ENCODE measurements around the gene TP53I13. TPM values are rescaled to one million over a fixed set of nuclear protein-coding genes. Genes with fewer than 3 reads are reported as not detected.
A peak's percentile ranks its signal among the peaks of the same experiment; 100 is the strongest.

Gene TP53I13
- total and polyA plus RNA-seq, 4 donors = 24.2 to 126 (median 61.4) TPM

DNA sequence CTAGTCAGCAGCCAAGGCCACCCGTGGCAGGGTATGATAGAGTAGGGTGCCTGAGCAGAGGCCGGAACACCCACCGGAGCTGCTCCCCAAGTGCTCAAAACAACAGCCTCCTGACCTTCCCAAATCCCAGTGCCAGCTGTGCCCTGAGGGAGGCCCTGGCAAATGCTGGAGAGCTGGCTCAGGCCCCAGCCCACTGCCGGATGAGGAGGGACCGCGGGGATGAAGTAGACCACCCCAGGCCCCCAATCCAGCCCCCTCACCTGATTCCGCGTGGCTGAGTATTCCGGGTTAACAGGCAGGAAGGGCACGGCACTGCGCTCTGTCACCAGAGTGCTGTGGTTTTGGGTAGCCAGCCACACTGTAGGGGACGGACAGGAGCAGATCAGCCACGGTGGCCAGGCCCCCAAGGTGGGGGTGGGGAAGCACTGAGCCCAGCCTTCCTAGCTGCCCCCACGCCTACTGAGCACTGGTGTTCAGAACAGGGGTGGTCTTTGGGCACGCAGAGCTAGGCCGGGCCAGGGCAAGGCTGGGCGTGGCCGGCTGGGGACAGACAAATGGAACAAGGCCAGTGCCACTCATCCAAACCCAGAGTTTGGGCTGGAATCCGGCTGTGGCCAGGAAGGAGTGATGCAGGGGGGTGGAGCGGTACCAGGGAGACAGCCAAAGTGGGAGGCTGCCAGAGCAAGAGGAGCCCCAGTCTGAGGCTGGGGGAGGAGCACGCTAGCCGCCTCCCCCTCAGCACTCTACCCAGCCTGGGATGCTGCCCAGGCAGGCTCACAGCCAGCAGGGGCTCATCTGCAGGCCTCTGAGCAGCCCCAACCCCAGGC is 9.1 kb downstream of the TP53I13 start:
- 83 to 84% methylated on average over 20 to 22 of the region's 22 CpGs for WGBS, 2 donors
- no peak for ATAC-seq (ENCODE audit: insufficient read depth, low FRiP score)
- H3K4me1 ChIP-seq (ENCODE audit: control insufficient read depth in 5 of 5, insufficient read depth in 5 of 5, low read length in 5 of 5) = peaks cover 0 to 14% (median 0%) of the 10 kb centered on the region in 5 donors
- no peak overlapping the region for H3K27ac ChIP-seq (ENCODE audit: low read depth in 1 of 2, low read length in 1 of 2)
- peaks cover 3 to 70% (median 25%) of the 10 kb centered on the region in 4 donors for H3K36me3 ChIP-seq (ENCODE audit: control insufficient read depth in 4 of 4, insufficient read depth in 4 of 4, low read length in 4 of 4)
- TF ChIP-seq, protein P1, sequence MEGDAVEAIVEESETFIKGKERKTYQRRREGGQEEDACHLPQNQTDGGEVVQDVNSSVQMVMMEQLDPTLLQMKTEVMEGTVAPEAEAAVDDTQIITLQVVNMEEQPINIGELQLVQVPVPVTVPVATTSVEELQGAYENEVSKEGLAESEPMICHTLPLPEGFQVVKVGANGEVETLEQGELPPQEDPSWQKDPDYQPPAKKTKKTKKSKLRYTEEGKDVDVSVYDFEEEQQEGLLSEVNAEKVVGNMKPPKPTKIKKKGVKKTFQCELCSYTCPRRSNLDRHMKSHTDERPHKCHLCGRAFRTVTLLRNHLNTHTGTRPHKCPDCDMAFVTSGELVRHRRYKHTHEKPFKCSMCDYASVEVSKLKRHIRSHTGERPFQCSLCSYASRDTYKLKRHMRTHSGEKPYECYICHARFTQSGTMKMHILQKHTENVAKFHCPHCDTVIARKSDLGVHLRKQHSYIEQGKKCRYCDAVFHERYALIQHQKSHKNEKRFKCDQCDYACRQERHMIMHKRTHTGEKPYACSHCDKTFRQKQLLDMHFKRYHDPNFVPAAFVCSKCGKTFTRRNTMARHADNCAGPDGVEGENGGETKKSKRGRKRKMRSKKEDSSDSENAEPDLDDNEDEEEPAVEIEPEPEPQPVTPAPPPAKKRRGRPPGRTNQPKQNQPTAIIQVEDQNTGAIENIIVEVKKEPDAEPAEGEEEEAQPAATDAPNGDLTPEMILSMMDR (IDR thresholded peaks at IDR 0.05; ENCODE audit: control extremely low read depth, extremely low read depth) = no peak
- no peaks in the 10 kb centered on the region for H3K27me3 ChIP-seq (ENCODE audit: control insufficient read depth in 3 of 3, insufficient read depth in 3 of 3, low read length in 2 of 3)
- no peaks in the 10 kb centered on the region for H3K9me3 ChIP-seq (ENCODE audit: control insufficient read depth in 4 of 4, insufficient read depth in 3 of 4, low read length in 3 of 4)
- H3K9ac ChIP-seq (ENCODE audit: insufficient read depth in 1 of 2, low read length in 2 of 2) = no peak overlapping the region
- DNase-seq = peak in 2 of 3 donors; percentile 56 to 67
- H3K4me3 ChIP-seq = no peak overlapping the region

GRCh38 chr17:29578626-29579485 is 10.4 kb downstream of the TP53I13 start:
- peaks cover 0 to 3% (median 0%) of the 10 kb centered on the region in 4 donors for H3K9me3 ChIP-seq (ENCODE audit: control insufficient read depth in 4 of 4, insufficient read depth in 3 of 4, low read length in 3 of 4)
- no peak overlapping the region for H3K4me3 ChIP-seq
- H3K36me3 ChIP-seq (ENCODE audit: control insufficient read depth in 4 of 4, insufficient read depth in 4 of 4, low read length in 4 of 4) = peaks cover 3 to 70% (median 29%) of the 10 kb centered on the region in 4 donors
- no peak overlapping the region for H3K9ac ChIP-seq (ENCODE audit: insufficient read depth in 1 of 2, low read length in 2 of 2)
- H3K27ac ChIP-seq (ENCODE audit: low read depth in 1 of 2, low read length in 1 of 2) = no peak overlapping the region
- H3K4me1 ChIP-seq (ENCODE audit: control insufficient read depth in 5 of 5, insufficient read depth in 5 of 5, low read length in 5 of 5) = peaks cover 0 to 9% (median 0%) of the 10 kb centered on the region in 5 donors
- no peaks in the 10 kb centered on the region for H3K27me3 ChIP-seq (ENCODE audit: control insufficient read depth in 3 of 3, insufficient read depth in 3 of 3, low read length in 2 of 3)
- ATAC-seq (ENCODE audit: insufficient read depth, low FRiP score) (no peak), DNase-seq (no peak)
- 96 to 97% methylated on average over 14 of the region's 14 CpGs for WGBS, 2 donors
- TF ChIP-seq, protein P1 (IDR thresholded peaks at IDR 0.05; ENCODE audit: control extremely low read depth, extremely low read depth) = no peak

DNA sequence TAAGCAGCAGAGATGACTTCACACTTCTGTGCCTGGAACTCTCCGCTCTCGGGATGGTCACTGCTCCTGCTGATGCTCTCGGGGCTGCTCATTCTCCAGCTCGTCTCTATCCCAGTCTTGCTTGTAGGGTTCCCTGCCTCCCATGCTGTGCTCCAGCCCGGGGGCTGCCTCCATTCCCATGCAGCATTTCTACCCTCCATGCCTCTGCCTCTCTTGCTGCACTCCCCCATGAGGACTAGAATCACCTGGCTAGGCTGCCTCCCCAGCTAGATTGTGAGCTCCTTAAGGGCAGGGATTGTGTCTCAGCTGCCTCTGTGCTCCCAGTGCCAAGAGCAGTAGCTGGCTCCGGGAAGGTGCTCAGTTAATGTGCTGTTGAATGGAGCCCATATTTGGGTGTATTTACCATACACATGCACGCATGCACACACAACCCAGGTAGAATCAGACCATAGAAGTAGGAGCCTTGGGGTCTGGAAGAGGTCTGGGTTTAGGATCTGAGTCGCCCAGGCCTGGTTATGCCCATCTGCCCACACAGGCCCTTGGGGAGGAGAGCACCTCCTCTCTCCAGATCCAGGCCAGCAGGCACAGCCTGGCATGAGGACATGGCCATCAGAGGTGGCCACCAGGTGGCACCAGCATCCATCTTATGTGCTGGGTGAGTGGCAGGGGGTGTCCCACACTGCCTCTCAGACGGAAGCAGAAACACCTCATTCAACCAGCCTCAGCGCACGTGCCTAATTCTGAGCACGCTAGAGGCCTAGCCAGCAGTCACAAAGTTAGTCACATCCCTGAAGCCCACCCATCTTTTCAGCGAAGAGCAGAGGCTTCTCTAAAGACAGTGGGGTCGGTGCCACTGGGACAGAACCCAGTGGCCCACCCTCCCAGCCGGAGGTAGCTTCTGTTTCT is 11.6 kb downstream of the TP53I13 start:
- H3K27me3 ChIP-seq (ENCODE audit: control insufficient read depth in 3 of 3, insufficient read depth in 3 of 3, low read length in 2 of 3) = no peaks in the 10 kb centered on the region
- WGBS, 2 donors = 64 to 68% methylated on average over 15 of the region's 15 CpGs
- TF ChIP-seq, protein P1 (IDR thresholded peaks at IDR 0.05; ENCODE audit: control extremely low read depth, extremely low read depth) = peak; percentile 95
- peaks cover 0 to 19% (median 5%) of the 10 kb centered on the region in 5 donors for H3K4me1 ChIP-seq (ENCODE audit: control insufficient read depth in 5 of 5, insufficient read depth in 5 of 5, low read length in 5 of 5)
- H3K36me3 ChIP-seq (ENCODE audit: control insufficient read depth in 4 of 4, insufficient read depth in 4 of 4, low read length in 4 of 4) = peaks cover under 1 to 59% (median 24%) of the 10 kb centered on the region in 4 donors
- DNase-seq (peak; percentile 74 to 83 (median 79)), ATAC-seq (ENCODE audit: insufficient read depth, low FRiP score) (peak; percentile 86)
- H3K4me3 ChIP-seq = no peak overlapping the region
- peaks cover 0 to 3% (median 0%) of the 10 kb centered on the region in 4 donors for H3K9me3 ChIP-seq (ENCODE audit: control insufficient read depth in 4 of 4, insufficient read depth in 3 of 4, low read length in 3 of 4)
- H3K9ac ChIP-seq (ENCODE audit: insufficient read depth in 1 of 2, low read length in 2 of 2) = no peak overlapping the region
- H3K27ac ChIP-seq (ENCODE audit: low read depth in 1 of 2, low read length in 1 of 2) = no peak overlapping the region

All from lung (tissue), 12 donors.